AG10803 (cell line): ENCODE data around the gene GALNT9.

Experiments
- DNase-seq: peaks from one replicate; pipeline ENCODE4 v3.0.0; 2010; ENCODE audit warnings: low read depth
- H3K4me3 ChIP-seq: 2 replicates; pipeline ENCODE4 v1.5.1; 2011; ENCODE audit warnings: mild to moderate bottlenecking, low read length, control low read depth
- CTCF ChIP-seq: conservative IDR thresholded peaks from 2 replicates; pipeline ENCODE4 v1.5.1; 2011; ENCODE audit warnings: mild to moderate bottlenecking, low read length, control low read depth, inconsistent platforms

Gene GALNT9

GRCh38 chr12:132345126-132345525 is 15.7 kb upstream of the GALNT9 start:
- DNase-seq: no peak
- TF ChIP-seq CTCF: no peak
- H3K4me3 ChIP-seq: no peak overlapping the region

- TF ChIP-seq CTCF: no peak
- DNase-seq: no peak
These were observed 15.2 kb upstream of the GALNT9 start for GRCh38 chr12:132344601-132345000.

GRCh38 chr12:132344181-132344580 is 14.8 kb upstream of the GALNT9 start:
- no peak for DNase-seq
- TF ChIP-seq CTCF: no peak
- H3K4me3 ChIP-seq: no peak overlapping the region

More at GRCh38 chr12:132344601-132345000, 15.2 kb upstream of the GALNT9 start:
- no peak overlapping the region for H3K4me3 ChIP-seq

GRCh38 chr12:132343294-132344004 is 14.1 kb upstream of the GALNT9 start:
- TF ChIP-seq CTCF: no peak
- H3K4me3 ChIP-seq: no peak overlapping the region
- DNase-seq: no peak

- TF ChIP-seq CTCF: peak; percentile 5; the same call in 1 of the 2 replicates
- DNase-seq: no peak
- H3K4me3 ChIP-seq: no peak overlapping the region
These were observed 13.2 kb upstream of the GALNT9 start for GRCh38 chr12:132342251-132343227.

- no peak overlapping the region for H3K4me3 ChIP-seq
- TF ChIP-seq CTCF: no peak
- DNase-seq: no peak
These were observed 12.1 kb upstream of the GALNT9 start for GRCh38 chr12:132341318-132342050.
